ENCODE data around the gene PCNX1. TPM values are rescaled to one million over a fixed set of nuclear protein-coding genes. Genes with fewer than 3 reads are reported as not detected.
A peak's percentile ranks its signal among the peaks of the same experiment; 100 is the strongest.

The PCNX1 gene
- total and polyA plus RNA-seq, 4 donors: 5.2 to 103 (median 37.9) TPM

DNA sequence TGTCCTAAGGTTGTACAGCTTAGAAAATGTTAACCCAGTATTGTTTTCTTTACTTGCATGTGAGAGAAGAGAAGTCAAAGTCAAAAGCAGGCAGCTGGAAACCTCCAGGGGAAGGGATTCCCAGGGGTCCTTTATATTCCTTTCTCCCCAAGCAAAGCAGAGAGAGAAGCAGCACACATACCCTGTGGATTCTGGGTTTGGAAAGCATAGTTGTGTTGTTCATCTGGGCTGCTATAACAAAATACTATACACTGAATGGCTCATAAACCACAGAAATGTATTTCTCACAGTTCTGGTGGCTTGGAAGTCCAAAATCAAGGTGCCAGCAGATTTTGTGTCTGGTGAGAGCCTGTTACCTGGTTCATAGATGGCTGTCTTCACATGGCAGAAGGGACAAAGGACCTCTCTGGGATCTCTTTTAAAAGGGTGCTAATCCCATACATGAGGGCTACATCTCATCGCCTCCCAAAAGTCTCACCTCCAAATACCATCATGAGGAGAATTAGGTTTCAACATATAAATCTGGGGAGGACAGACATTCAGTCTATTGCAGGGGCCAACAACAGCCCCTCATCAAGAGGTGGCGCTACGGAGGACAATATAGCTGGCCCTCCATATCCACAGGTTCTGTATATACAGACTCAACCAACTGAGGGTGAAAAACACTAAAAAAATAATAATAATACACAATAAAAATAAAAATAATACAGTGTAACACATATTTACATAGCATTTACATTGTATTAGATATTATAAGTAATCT lies 19.3 kb upstream of the PCNX1 start:
- Histone ChIP-seq H3K27ac (ENCODE audit: low read depth in 1 of 2, low read length in 1 of 2) (peak overlapping the region in 1 of 2 donors; percentile 17), H3K9ac (ENCODE audit: insufficient read depth in 1 of 2, low read length in 2 of 2) (no peak overlapping the region), H3K4me3 (no peak overlapping the region), H3K27me3 (ENCODE audit: control insufficient read depth in 3 of 3, insufficient read depth in 3 of 3, low read length in 2 of 3) (no peaks in the 10 kb centered on the region), H3K9me3 (ENCODE audit: control insufficient read depth in 4 of 4, insufficient read depth in 3 of 4, low read length in 3 of 4) (no peaks in the 10 kb centered on the region), H3K36me3 (ENCODE audit: control insufficient read depth in 4 of 4, insufficient read depth in 4 of 4, low read length in 4 of 4) (no peaks in the 10 kb centered on the region), H3K4me1 (ENCODE audit: control insufficient read depth in 5 of 5, insufficient read depth in 5 of 5, low read length in 5 of 5) (peaks cover 0 to 7% (median 3%) of the 10 kb centered on the region in 5 donors)
- TF ChIP-seq, protein P1, sequence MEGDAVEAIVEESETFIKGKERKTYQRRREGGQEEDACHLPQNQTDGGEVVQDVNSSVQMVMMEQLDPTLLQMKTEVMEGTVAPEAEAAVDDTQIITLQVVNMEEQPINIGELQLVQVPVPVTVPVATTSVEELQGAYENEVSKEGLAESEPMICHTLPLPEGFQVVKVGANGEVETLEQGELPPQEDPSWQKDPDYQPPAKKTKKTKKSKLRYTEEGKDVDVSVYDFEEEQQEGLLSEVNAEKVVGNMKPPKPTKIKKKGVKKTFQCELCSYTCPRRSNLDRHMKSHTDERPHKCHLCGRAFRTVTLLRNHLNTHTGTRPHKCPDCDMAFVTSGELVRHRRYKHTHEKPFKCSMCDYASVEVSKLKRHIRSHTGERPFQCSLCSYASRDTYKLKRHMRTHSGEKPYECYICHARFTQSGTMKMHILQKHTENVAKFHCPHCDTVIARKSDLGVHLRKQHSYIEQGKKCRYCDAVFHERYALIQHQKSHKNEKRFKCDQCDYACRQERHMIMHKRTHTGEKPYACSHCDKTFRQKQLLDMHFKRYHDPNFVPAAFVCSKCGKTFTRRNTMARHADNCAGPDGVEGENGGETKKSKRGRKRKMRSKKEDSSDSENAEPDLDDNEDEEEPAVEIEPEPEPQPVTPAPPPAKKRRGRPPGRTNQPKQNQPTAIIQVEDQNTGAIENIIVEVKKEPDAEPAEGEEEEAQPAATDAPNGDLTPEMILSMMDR (IDR thresholded peaks at IDR 0.05; ENCODE audit: control extremely low read depth, extremely low read depth): no peak
- 89 to 93% methylated on average over 3 of the region's 3 CpGs for WGBS, 2 donors
- ATAC-seq (ENCODE audit: insufficient read depth, low FRiP score): no peak
- DNase-seq: no peak

DNA sequence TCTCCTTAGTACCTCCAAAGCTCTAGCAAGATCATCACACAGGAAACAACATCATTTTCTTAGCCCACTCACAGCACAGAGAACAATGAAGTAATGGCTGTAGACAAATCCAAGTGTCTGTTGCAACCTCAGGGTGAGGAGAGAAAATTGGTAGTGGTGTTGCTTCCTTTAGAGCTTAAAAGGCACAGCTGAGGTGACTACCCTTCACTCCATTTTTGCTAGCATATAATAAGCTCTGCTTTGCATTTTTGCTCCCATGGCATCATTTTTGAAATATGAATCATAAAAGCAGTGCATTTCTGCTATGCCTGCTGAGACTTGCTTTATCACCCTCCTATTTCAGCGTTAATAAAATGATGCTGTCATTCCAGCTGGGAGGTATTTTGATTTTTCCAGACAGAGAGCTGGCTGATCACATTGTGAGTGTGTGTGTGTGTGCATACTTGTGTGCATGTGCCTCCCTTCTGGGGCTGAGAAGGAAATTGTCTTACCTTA lies 18.5 kb upstream of the PCNX1 start:
- H3K9ac ChIP-seq (ENCODE audit: insufficient read depth in 1 of 2, low read length in 2 of 2): no peak overlapping the region

DNA sequence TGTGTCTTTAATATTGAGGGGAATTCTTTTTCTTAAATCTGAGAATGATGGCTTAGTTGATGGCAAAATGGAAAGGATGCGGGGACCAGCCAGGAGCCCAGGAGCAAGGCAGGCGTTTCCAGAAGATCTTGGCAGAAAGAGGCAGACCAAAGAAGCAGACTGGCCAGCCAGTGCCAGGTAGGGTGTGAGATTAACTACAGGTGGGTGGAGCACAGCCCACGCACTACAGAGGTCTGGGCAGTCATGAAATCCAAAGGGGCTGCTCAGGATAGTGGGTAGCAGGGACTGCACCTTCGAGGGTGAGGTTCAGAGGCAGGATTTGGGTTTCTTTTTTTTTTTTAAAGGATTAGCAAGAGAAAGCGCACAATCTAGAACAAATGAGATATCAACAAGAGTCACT lies 17.7 kb upstream of the PCNX1 start:
- Histone ChIP-seq H3K4me1 (ENCODE audit: control insufficient read depth in 5 of 5, insufficient read depth in 5 of 5, low read length in 5 of 5) (peaks cover 0 to 7% (median 3%) of the 10 kb centered on the region in 5 donors), H3K9me3 (ENCODE audit: control insufficient read depth in 4 of 4, insufficient read depth in 3 of 4, low read length in 3 of 4) (no peaks in the 10 kb centered on the region), H3K9ac (ENCODE audit: insufficient read depth in 1 of 2, low read length in 2 of 2) (no peak overlapping the region), H3K4me3 (no peak overlapping the region), H3K27me3 (ENCODE audit: control insufficient read depth in 3 of 3, insufficient read depth in 3 of 3, low read length in 2 of 3) (no peaks in the 10 kb centered on the region), H3K36me3 (ENCODE audit: control insufficient read depth in 4 of 4, insufficient read depth in 4 of 4, low read length in 4 of 4) (no peaks in the 10 kb centered on the region), H3K27ac (ENCODE audit: low read depth in 1 of 2, low read length in 1 of 2) (no peak overlapping the region)
- ATAC-seq (ENCODE audit: insufficient read depth, low FRiP score) (no peak), DNase-seq (no peak)
- 92 to 93% methylated on average over 5 of the region's 5 CpGs for WGBS, 2 donors
- TF ChIP-seq, protein P1 (IDR thresholded peaks at IDR 0.05; ENCODE audit: control extremely low read depth, extremely low read depth): no peak

More for the DNA sequence above, 18.5 kb upstream of the PCNX1 start:
- Histone ChIP-seq H3K27me3 (ENCODE audit: control insufficient read depth in 3 of 3, insufficient read depth in 3 of 3, low read length in 2 of 3) (no peaks in the 10 kb centered on the region), H3K36me3 (ENCODE audit: control insufficient read depth in 4 of 4, insufficient read depth in 4 of 4, low read length in 4 of 4) (no peaks in the 10 kb centered on the region), H3K27ac (ENCODE audit: low read depth in 1 of 2, low read length in 1 of 2) (no peak overlapping the region), H3K9me3 (ENCODE audit: control insufficient read depth in 4 of 4, insufficient read depth in 3 of 4, low read length in 3 of 4) (no peaks in the 10 kb centered on the region), H3K4me1 (ENCODE audit: control insufficient read depth in 5 of 5, insufficient read depth in 5 of 5, low read length in 5 of 5) (peaks cover 0 to 7% (median 3%) of the 10 kb centered on the region in 5 donors), H3K4me3 (no peak overlapping the region)
- DNase-seq: no peak
- TF ChIP-seq, protein P1 (IDR thresholded peaks at IDR 0.05; ENCODE audit: control extremely low read depth, extremely low read depth): no peak
- ATAC-seq (ENCODE audit: insufficient read depth, low FRiP score): no peak
- WGBS, 2 donors: 79 to 85% methylated on average over 1 of the region's 1 CpG
